Spleen (tissue), 11 donors: ENCODE results near the gene COL4A1. TPM values are rescaled to one million over a fixed set of nuclear protein-coding genes. Genes with fewer than 3 reads are reported as not detected.
A peak's percentile ranks its signal among the peaks of the same experiment; 100 is the strongest.

ENCODE experiments used
- DNase-seq: peaks from one replicate; pipeline ENCODE4 v3.0.0-alpha.2; 2020
- H3K27ac ChIP-seq, 8 donors: fragments of 200-600 bp; sonication (generic) in 7 of 8; 1 replicate in 4 of 8; 2 replicates in 4 of 8; pipeline versions ENCODE4 v1.5.0 to v1.8.0; 2016 to 2021; ENCODE audit warnings: inconsistent platforms in 4 of 8, mild to moderate bottlenecking in 4 of 8, moderate library complexity in 1 of 8
- H3K27me3 ChIP-seq, 7 donors: fragments of 200-600 bp; sonication (generic) in 6 of 7; replicated peaks in 1 of 7; 1 replicate in 4 of 7; 2 replicates in 3 of 7; pipeline versions ENCODE4 v1.5.0 to v1.8.0; 2016 to 2021; ENCODE audit warnings: inconsistent platforms in 3 of 7, mild to moderate bottlenecking in 1 of 7
- H3K36me3 ChIP-seq, 6 donors: fragments of 200-600 bp; sonication (generic) in 5 of 6; 1 replicate in 4 of 6; 2 replicates in 2 of 6; pipeline versions ENCODE4 v1.5.0 to v1.8.0; 2016 to 2021; ENCODE audit warnings: inconsistent platforms in 2 of 6
- H3K4me1 ChIP-seq, 6 donors: fragments of 200-600 bp; sonication (generic) in 5 of 6; 1 replicate in 3 of 6; 2 replicates in 3 of 6; pipeline versions ENCODE4 v1.5.0 to v1.8.0; 2016 to 2021; ENCODE audit warnings: inconsistent platforms in 3 of 6
- H3K4me3 ChIP-seq, 8 donors: fragments of 200-600 bp; sonication (generic) in 7 of 8; 1 replicate in 4 of 8; 2 replicates in 4 of 8; pipeline versions ENCODE4 v1.5.0 to v1.8.0; 2016 to 2021; ENCODE audit warnings: inconsistent platforms in 4 of 8, mild to moderate bottlenecking in 4 of 8, moderate library complexity in 2 of 8
- H3K9me3 ChIP-seq, 8 donors: fragments of 200-600 bp; sonication (generic) in 7 of 8; 1 replicate in 4 of 8; 2 replicates in 4 of 8; pipeline versions ENCODE4 v1.5.0 to v1.8.0; 2016 to 2021; ENCODE audit warnings: inconsistent platforms in 4 of 8
- POLR2A ChIP-seq, 3 donors: fragments of 450-650 bp; IDR thresholded peaks; one replicate each; pipeline ENCODE4 v1.5.1; 2017; ENCODE audit warnings: antibody characterized with exemption in 3 of 3, mild to moderate bottlenecking in 1 of 3
- POLR2AphosphoS5 ChIP-seq, 3 donors: sonication (generic); formaldehyde crosslinking; IDR thresholded peaks; one replicate each; pipeline ENCODE4 v1.5.1; 2017; ENCODE audit warnings: antibody characterized with exemption in 3 of 3
- WGBS, 5 donors: extraction: QIAGEN DNeasy Blood & Tissue Kit in 3 of 5; methylation state at CpG; one replicate each; pipeline versions ENCODE4 v1.1.5 to v1.1.7; 2013 to 2018; 5-methylcytosine and 5-hydroxymethylcytosine counted together
- intact Hi-C: fragments of 100-400 bp; cut with DNase I; formaldehyde crosslinking; loops from one replicate; pipeline ENCODE4 v1.15.0; 2023; ENCODE audit warnings: low total_unique reads
- polyA plus RNA-seq, 3 donors: library from polyadenylated mRNA; stranded (reverse); fragments of 200-250 nt; gene quantifications; one replicate each; pipeline ENCODE4 v1.2.1, GENCODE V29; 2013
- total RNA-seq, 7 donors: library from RNA; depleted of rRNA in 3 of 7; stranded (reverse); fragments of >200 nt in 3 of 7; fragmentation: NEBNext Ultra II Directional in 4 of 7; extraction: Animal tissue kit (Norgen Biotek cat#: 25700) in 4 of 7; gene quantifications; one replicate each; pipeline versions ENCODE4 v1.1.0 to v1.2.1, GENCODE V29; 2016 to 2021
- TF ChIP-seq, protein P1 (sequence below), 11 experiments: fragments of 200-600 bp in 7 of 11; fragments of 450-650 bp in 4 of 11; sonication (generic) in 4 of 11; IDR thresholded peaks in 8 of 11; conservative IDR thresholded peaks in 3 of 11; 1 replicate in 7 of 11; 2 replicates in 4 of 11; pipeline versions ENCODE4 v1.4.0 to v1.8.0; 2016 to 2021; ENCODE audit warnings: antibody characterized with exemption in 11 of 11, inconsistent platforms in 4 of 11, mild to moderate bottlenecking in 1 of 11
- donor health status: healthy with polysubstance abuse.
- donor health status: DM: no; HTN: no; CAD: no; lungs with moderate emphysema.
- donor health status: DM: no; HTN: no; CAD: no.
- donor health status: Bipolar disorder and iron deficiency.
- donor health status: healthy.
- donor health status: DM: no; HTN: no; CAD: no.
- donor health status: DM: yes; HTN: yes; CAD: no.

Gene COL4A1
- total and polyA plus RNA-seq, 10 donors, result 37.9 to 959 (median 340) TPM

DNA sequence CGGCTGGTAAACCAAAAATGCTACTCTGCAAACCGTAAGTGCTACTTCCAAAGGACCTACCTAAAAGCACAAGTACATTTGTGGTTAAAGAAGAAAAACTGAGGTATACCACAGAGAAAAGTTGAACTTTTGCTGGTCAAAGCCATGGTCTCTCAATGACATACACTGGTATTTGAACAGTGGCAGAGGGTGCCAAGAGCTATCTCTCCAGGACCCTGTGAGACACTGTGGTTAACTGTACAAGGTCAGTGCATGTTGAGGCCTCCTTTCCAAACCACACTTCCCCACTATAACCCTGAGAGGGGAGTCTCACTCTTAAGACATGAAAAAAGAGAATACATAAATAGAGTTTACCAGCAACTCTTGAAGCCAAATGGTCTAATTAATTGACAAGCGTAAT is 49.5 kb downstream of the COL4A1 start:
- Histone ChIP-seq H3K9me3 (no peaks in the 10 kb centered on the region), H3K36me3 (no peaks in the 10 kb centered on the region), H3K4me1 (peaks cover 0 to 46% (median 19%) of the 10 kb centered on the region in 6 donors), H3K27ac (peak overlapping the region in 1 of 8 donors; percentile 6), H3K27me3 (peaks cover 0 to 14% (median 0%) of the 10 kb centered on the region in 7 donors), H3K4me3 (no peak overlapping the region)
- WGBS, 5 donors, result 85 to 95% (median 91%) methylated on average over 3 of the region's 3 CpGs
- no peak for DNase-seq
- intact Hi-C loops, result no loop called here
- TF ChIP-seq POLR2AphosphoS5 (IDR thresholded peaks at IDR 0.05), result no peak
- no peak for TF ChIP-seq POLR2A (IDR thresholded peaks at IDR 0.05)
- TF ChIP-seq, protein P1, sequence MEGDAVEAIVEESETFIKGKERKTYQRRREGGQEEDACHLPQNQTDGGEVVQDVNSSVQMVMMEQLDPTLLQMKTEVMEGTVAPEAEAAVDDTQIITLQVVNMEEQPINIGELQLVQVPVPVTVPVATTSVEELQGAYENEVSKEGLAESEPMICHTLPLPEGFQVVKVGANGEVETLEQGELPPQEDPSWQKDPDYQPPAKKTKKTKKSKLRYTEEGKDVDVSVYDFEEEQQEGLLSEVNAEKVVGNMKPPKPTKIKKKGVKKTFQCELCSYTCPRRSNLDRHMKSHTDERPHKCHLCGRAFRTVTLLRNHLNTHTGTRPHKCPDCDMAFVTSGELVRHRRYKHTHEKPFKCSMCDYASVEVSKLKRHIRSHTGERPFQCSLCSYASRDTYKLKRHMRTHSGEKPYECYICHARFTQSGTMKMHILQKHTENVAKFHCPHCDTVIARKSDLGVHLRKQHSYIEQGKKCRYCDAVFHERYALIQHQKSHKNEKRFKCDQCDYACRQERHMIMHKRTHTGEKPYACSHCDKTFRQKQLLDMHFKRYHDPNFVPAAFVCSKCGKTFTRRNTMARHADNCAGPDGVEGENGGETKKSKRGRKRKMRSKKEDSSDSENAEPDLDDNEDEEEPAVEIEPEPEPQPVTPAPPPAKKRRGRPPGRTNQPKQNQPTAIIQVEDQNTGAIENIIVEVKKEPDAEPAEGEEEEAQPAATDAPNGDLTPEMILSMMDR (IDR thresholded peaks at IDR 0.05 in 8 of 11, conservative IDR thresholded peaks at IDR 0.05 in 3 of 11), result no peak

DNA sequence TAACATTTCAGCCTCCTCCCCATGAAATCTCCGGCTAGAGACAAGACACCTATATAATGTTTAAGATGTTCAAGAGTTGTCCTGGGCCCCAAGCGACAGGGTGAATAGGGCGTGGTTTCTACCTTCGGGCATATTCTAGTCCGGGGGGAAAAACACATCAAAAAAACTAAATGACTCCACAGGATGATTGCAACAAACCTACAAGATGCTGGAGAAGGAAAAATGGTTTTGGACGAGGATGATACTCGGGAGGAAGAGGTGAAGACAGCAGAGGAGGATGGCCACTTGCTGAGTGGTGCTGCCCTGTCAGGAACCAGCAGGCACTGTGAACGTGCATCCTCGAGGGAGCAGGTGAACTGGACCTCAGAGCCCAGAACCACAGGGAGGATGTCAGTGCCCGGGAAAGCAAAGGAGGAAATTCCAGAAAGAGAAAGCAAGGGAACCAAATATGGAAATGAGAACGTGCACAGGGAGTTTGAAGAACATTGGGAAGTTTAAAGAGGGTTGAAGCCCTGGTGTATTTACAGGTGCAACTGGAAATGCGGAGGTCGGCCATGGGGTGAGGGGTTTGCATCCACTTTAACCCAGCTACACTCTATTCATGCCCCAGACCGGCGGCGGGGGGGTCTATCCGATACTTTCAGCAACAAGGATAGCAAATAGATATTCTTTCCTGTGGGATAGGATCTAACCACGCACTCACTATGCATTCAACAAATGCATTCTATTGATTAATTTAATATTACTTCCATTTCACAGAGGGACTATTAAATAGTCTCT is 50.6 kb downstream of the COL4A1 start:
- H3K4me1 ChIP-seq, result peaks cover 0 to 38% (median 10%) of the 10 kb centered on the region in 6 donors
- no peak for DNase-seq
- no peaks in the 10 kb centered on the region for H3K36me3 ChIP-seq
- peak overlapping the region in 5 of 8 donors; percentile 12 to 75 (median 49) for H3K27ac ChIP-seq
- no peaks in the 10 kb centered on the region for H3K9me3 ChIP-seq
- intact Hi-C loops, result no loop called here
- 75 to 82% (median 79%) methylated on average over 18 of the region's 18 CpGs for WGBS, 5 donors
- TF ChIP-seq POLR2A (IDR thresholded peaks at IDR 0.05), result no peak
- TF ChIP-seq POLR2AphosphoS5 (IDR thresholded peaks at IDR 0.05), result no peak
- H3K27me3 ChIP-seq, result peaks cover 0 to 3% (median 0%) of the 10 kb centered on the region in 7 donors
- H3K4me3 ChIP-seq, result no peak overlapping the region

DNA sequence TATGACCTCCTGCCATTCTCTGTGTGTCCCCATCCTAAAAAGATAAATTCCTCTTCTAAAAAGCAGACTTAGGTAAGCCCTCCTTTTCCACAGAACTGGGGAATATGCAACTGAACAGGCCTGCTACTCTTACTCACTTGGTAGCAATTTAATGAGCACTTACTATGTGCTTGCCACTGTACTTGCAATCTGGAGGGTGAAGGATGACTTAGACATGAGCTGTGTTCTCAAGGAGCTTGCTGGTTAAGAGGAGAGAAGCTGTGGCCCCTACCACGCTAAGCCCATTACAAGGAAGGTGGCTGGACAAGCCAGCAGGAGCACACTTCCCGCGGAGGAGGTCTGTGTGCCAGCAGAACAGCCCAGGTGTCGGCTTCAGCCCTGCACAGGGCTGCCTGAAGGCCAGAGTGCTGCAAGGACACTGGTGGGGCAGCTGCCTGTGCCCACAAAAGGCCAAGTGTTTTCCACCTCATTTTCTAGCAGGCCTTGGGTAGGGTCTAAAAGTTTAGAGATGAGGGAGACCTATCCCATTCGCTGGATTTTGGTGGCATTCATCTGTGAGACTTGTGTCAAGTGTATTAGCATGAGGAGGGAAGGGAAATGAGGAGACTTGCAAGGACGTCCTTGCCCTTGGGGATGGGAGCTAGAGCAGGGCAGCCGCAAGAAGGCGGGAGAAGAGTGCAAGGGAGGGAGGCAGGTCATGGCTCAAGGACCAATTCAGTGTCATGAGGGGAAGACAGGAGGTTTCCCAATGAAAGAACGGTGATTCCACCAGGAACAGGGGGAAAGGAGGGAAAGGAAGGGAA is 52.0 kb downstream of the COL4A1 start:
- Histone ChIP-seq H3K27ac (peak overlapping the region in 7 of 8 donors; percentile 46 to 80 (median 70)), H3K9me3 (no peaks in the 10 kb centered on the region), H3K27me3 (no peaks in the 10 kb centered on the region), H3K36me3 (no peaks in the 10 kb centered on the region), H3K4me3 (no peak overlapping the region), H3K4me1 (peaks cover 0 to 29% (median 10%) of the 10 kb centered on the region in 6 donors)
- DNase-seq, result no peak
- intact Hi-C loops, result no loop called here
- 60 to 71% (median 68%) methylated on average over 8 to 9 of the region's 9 CpGs for WGBS, 5 donors
- TF ChIP-seq POLR2AphosphoS5 (IDR thresholded peaks at IDR 0.05), result no peak
- TF ChIP-seq, protein P1 (IDR thresholded peaks at IDR 0.05 in 8 of 11, conservative IDR thresholded peaks at IDR 0.05 in 3 of 11), result no peak
- TF ChIP-seq POLR2A (IDR thresholded peaks at IDR 0.05), result no peak

DNA sequence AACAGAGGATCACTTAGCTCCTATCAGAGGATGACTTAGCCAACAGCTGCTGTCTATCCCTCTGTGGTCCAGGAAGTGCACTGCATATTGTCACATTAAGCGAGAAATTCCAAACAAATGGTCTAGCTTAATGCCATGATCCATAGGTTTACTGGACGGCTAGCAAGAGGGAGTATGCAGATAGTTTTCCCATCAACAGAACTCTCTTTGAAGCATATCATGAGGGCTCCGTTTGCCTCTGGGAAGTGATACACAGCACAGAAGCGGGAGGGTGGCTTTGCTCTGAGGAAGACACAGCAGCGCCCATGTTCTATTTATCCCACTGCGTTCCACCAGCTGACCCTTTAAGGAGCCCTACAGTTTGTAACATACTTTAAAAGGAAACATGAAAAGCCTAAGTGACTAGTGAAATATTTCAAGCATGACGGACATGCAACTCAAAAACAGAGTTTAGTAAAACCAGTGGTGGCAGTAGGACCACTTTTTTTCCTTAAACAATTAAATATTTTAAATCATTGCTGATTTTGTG is 52.7 kb downstream of the COL4A1 start:
- peaks cover 0 to 22% (median 8%) of the 10 kb centered on the region in 6 donors for H3K4me1 ChIP-seq

More for the DNA sequence above, 52.7 kb downstream of the COL4A1 start:
- H3K27ac ChIP-seq, result peak overlapping the region in 7 of 8 donors; percentile 10 to 80 (median 66)
- TF ChIP-seq POLR2A (IDR thresholded peaks at IDR 0.05) (no peak), POLR2AphosphoS5 (IDR thresholded peaks at IDR 0.05) (peak in 1 of 3 donors; percentile 20)
- TF ChIP-seq, protein P1 (IDR thresholded peaks at IDR 0.05 in 8 of 11, conservative IDR thresholded peaks at IDR 0.05 in 3 of 11), result no peak
- no peaks in the 10 kb centered on the region for H3K36me3 ChIP-seq
- H3K27me3 ChIP-seq, result no peaks in the 10 kb centered on the region
- no peak for DNase-seq
- no peaks in the 10 kb centered on the region for H3K9me3 ChIP-seq
- no peak overlapping the region for H3K4me3 ChIP-seq
- WGBS, 5 donors, result 77 to 89% (median 81%) methylated on average over 7 of the region's 7 CpGs
- intact Hi-C loops, result no loop called here
